ENCODE data around the gene NEU4.

Gene NEU4

DNA sequence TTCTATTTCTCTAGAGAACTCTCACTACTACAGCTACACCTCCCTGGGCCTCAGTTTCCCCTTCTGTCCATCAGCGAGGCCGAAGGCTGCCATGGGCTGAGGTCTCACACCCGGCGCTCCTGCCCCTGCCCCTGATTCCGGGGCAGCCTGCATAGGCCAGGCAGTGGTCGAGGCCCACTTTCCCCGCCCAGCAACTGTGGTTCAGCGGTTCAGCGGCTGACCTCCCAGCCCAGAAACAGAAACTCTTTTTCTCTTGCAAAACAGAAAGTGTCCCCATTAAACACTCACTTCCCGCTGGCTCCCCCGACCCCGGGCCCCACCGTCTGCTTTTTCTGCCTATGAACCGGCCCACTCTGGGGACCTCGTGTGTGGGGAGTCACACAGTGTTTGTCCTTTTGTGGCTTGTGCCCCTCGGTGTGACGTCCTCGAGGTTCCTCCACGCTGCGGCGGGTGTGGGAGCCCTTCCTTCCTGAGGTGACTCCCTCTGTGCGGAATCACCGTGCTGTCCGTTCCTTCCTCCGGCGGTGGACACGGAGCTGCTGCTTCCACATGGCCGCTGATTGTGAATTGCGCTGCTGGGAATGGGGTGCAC lies 33.7 kb downstream of the NEU4 start:
- TF ChIP-seq, protein P1, sequence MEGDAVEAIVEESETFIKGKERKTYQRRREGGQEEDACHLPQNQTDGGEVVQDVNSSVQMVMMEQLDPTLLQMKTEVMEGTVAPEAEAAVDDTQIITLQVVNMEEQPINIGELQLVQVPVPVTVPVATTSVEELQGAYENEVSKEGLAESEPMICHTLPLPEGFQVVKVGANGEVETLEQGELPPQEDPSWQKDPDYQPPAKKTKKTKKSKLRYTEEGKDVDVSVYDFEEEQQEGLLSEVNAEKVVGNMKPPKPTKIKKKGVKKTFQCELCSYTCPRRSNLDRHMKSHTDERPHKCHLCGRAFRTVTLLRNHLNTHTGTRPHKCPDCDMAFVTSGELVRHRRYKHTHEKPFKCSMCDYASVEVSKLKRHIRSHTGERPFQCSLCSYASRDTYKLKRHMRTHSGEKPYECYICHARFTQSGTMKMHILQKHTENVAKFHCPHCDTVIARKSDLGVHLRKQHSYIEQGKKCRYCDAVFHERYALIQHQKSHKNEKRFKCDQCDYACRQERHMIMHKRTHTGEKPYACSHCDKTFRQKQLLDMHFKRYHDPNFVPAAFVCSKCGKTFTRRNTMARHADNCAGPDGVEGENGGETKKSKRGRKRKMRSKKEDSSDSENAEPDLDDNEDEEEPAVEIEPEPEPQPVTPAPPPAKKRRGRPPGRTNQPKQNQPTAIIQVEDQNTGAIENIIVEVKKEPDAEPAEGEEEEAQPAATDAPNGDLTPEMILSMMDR (IDR thresholded peaks at IDR 0.05; ENCODE audit: borderline replicate concordance, insufficient read depth, low read depth, low read length) = no peak
- H3K4me3 ChIP-seq (ENCODE audit: low read depth, low read length) = peak overlapping the region; percentile 42

- H3K4me3 ChIP-seq (ENCODE audit: low read depth, low read length) = peak overlapping the region; percentile 42
- TF ChIP-seq, protein P1 (IDR thresholded peaks at IDR 0.05; ENCODE audit: borderline replicate concordance, insufficient read depth, low read depth, low read length) = no peak
Observed at GRCh38 chr2:241843321-241844065, 34.5 kb downstream of the NEU4 start.

- peak overlapping the region; percentile 41 for H3K4me3 ChIP-seq (ENCODE audit: low read depth, low read length)
- TF ChIP-seq, protein P1 (IDR thresholded peaks at IDR 0.05; ENCODE audit: borderline replicate concordance, insufficient read depth, low read depth, low read length) = peak; percentile 25; the same call in 1 of the 2 replicates
Observed at GRCh38 chr2:241844066-241844728, 35.2 kb downstream of the NEU4 start.

- TF ChIP-seq, protein P1 (IDR thresholded peaks at IDR 0.05; ENCODE audit: borderline replicate concordance, insufficient read depth, low read depth, low read length) = no peak
- H3K4me3 ChIP-seq (ENCODE audit: low read depth, low read length) = no peak overlapping the region
Observed at GRCh38 chr2:241844831-241845578, 36.0 kb downstream of the NEU4 start.

DNA sequence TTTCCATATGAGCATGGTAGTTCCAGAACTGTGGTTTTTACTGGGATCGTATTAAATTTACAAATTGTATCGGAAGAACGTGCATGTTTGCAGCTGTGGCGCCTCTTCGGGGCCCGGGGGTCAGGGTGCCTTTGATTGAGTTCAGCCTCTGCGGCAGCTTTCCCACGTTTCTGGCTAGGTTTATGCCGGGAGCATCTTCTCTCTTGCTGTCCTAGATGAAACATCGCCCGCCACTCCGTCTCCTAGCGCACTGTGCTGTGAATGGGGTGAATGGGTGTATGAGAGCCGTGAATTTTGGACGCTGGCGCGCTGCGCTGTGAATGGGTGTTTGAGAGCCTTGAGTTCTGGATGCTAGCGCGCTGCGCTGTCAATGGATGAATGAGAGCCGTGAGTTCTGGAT lies 37.4 kb downstream of the NEU4 start:
- TF ChIP-seq, protein P1 (IDR thresholded peaks at IDR 0.05; ENCODE audit: borderline replicate concordance, insufficient read depth, low read depth, low read length) = no peak
- no peak overlapping the region for H3K4me3 ChIP-seq (ENCODE audit: low read depth, low read length)

DNA sequence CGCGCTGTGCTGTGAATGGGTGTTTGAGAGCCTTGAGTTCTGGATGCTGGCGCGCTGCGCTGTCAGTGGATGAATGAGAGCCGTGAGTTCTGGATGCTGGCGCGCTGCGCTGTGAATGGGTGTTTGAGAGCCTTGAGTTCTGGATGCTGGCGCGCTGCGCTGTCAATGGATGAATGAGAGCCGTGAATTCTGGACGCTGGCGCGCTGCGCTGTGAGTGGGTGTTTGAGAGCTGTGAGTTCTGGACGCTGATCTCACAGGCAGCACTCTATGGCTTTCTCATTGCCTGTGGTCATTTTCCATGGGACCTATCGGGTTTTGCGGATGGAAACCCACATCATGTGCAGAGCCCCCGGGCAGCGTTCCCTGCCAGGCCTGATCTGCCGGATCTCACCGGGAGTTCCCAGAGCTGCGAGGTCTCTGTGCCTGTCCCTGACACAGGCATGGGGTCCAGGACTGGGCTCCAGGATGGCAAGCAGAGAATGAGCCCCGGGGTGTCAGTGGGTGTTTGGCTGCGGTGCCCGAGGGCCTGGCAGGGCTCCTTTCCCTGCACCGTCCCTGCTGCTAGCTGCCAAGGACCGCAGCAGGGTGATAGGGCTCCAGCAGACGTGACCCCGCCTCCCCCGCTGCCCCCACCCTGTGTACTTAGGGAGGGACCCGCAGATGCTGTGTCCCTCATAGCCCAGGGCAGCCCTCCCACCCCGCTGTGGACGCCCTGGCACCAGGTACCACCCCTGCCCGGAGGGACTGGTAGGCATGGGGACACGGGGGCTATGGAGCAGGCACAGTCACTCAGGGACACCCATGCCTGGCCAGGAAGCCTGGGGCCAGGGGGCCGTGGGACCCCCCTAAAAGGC lies 40.0 kb downstream of the NEU4 start:
- no peak overlapping the region for H3K4me3 ChIP-seq (ENCODE audit: low read depth, low read length)
- TF ChIP-seq, protein P1 (IDR thresholded peaks at IDR 0.05; ENCODE audit: borderline replicate concordance, insufficient read depth, low read depth, low read length) = no peak
